Thyroid gland (tissue), 4 donors: ENCODE data around the gene OR5AK2.
"Not testable (repeated sequence)": the region's sequence is repeated elsewhere in the genome, so short reads cannot be mapped to it uniquely, and the experiment has no call there.

ENCODE experiments used
- POLR2A ChIP-seq, 2 donors: fragments of 450-650 bp; IDR thresholded peaks; one replicate each; pipeline ENCODE4 v1.6.1; 2017; ENCODE audit warnings: antibody characterized with exemption in 2 of 2, mild to moderate bottlenecking in 2 of 2, moderate library complexity in 1 of 2
- TF ChIP-seq, protein P1 (sequence below), 6 experiments: fragments of 200-600 bp in 3 of 6; fragments of 450-650 bp in 3 of 6; sonication (generic) in 3 of 6; IDR thresholded peaks; one replicate each; pipeline ENCODE4 v1.5.1; 2016 to 2019; ENCODE audit warnings: antibody characterized with exemption in 6 of 6, mild to moderate bottlenecking in 2 of 6, inconsistent platforms in 1 of 6, moderate library complexity in 1 of 6

GRCh38 chr11:56953907-56954306, 34.8 kb upstream of the OR5AK2 start:
- TF ChIP-seq, protein P1, sequence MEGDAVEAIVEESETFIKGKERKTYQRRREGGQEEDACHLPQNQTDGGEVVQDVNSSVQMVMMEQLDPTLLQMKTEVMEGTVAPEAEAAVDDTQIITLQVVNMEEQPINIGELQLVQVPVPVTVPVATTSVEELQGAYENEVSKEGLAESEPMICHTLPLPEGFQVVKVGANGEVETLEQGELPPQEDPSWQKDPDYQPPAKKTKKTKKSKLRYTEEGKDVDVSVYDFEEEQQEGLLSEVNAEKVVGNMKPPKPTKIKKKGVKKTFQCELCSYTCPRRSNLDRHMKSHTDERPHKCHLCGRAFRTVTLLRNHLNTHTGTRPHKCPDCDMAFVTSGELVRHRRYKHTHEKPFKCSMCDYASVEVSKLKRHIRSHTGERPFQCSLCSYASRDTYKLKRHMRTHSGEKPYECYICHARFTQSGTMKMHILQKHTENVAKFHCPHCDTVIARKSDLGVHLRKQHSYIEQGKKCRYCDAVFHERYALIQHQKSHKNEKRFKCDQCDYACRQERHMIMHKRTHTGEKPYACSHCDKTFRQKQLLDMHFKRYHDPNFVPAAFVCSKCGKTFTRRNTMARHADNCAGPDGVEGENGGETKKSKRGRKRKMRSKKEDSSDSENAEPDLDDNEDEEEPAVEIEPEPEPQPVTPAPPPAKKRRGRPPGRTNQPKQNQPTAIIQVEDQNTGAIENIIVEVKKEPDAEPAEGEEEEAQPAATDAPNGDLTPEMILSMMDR (IDR thresholded peaks at IDR 0.05) = not testable (repeated sequence)
- TF ChIP-seq POLR2A (IDR thresholded peaks at IDR 0.05) = not testable (repeated sequence)
